ENCODE results near the gene MICALL2. TPM values are rescaled to one million over a fixed set of nuclear protein-coding genes. Genes with fewer than 3 reads are reported as not detected.

MICALL2 gene
- total RNA-seq, 1 experiment from 2014 or later = 15.7 TPM

DNA sequence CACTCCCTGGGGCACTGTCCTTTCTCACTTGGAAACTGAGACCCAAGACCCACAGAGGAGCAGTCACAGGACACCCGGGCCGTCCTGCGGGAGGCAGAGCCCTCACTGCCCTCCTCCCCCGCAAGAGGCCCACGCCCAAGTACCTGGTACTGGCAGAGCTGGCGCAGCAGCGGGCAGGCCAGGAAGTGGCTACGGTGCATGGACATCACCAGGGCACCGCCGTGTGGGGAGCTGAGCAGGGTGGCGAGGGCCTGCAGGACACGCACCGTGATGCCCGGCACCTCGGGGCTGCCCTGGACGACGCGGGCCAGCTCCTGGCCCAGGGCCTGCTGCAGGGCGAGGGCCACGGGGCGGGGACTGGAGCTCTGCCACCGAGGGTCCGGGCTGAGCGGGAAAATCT, 20.0 kb upstream of the MICALL2 start (continued):
- TF ChIP-seq MXD4 (CRISPR knock-in tag; IDR thresholded peaks at IDR 0.05; ENCODE audit: borderline replicate concordance) (no peak), ZNF425 (CRISPR knock-in tag; conservative IDR thresholded peaks at IDR 0.05) (no peak), SMAD4 (CRISPR knock-in tag; IDR thresholded peaks at IDR 0.05) (no peak)
- TF ChIP-seq, protein P1, sequence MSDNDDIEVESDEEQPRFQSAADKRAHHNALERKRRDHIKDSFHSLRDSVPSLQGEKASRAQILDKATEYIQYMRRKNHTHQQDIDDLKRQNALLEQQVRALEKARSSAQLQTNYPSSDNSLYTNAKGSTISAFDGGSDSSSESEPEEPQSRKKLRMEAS (CRISPR knock-in tag; IDR thresholded peaks at IDR 0.05) = no peak

DNA sequence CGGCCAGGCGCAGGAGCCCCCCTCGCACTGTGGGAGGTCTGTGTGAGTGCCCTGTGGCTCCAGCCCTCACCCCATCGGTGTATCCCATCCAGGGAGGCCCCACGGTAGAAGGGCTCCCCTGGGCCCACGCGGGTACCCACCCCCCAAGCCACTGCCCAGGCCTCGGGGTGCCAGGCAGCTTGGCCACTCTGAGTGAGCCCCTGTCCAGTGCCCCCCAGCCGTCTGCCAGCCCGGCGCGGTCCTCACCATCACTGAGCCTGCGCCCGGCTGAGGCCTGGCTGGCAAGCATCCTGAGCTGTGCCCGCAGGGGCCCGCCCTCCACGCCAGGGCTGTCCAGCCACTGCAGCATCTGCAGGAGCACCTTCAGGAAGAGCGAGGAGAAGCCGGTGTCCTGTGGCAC, 19.2 kb upstream of the MICALL2 start:
- Mint-ChIP-seq H3K36me3 (peaks cover 4% of the 10 kb centered on the region), H3K9me3 (no peaks in the 10 kb centered on the region)
- POLR2A ChIA-PET = no interaction called here

DNA sequence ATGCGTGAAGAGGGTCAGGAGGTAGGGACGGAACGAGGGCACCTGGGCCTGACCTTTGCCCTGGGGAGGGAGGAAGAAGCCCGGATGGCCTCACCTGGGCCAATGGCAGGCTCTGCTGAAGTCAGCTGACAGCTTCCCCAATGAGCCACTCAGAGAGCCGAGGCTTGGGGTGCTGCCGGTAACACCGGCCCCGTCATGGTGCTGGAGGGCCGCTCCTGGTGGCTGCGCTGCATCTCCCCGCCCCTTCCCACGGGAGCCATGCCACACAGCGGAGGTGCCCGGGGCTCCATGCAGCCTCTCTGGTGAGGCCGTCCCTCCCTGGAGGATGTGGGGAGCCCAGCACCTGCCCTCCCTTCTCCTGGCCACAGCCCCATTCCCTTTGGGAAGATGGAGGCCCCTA, 17.6 kb upstream of the MICALL2 start:
- Mint-ChIP-seq H3K9me3 (no peaks in the 10 kb centered on the region), H3K4me1 (no peaks in the 10 kb centered on the region), H3K27ac (no peak overlapping the region), H3K4me3 (no peak overlapping the region), H3K36me3 (peaks cover 4% of the 10 kb centered on the region), H3K27me3 (ENCODE audit: low read depth) (no peaks in the 10 kb centered on the region)
- DNase-seq (ENCODE audit: low spot score) = no peak
- CTCF ChIA-PET = interaction anchor here (0.6 to 2.4 kb wide), 2 partner anchors 44 to 50 kb away, joined by 3 to 7 read pairs; no protein-coding TSS in a partner anchor
- no peak for ATAC-seq
- POLR2A ChIA-PET = no interaction called here
- TF ChIP-seq FOXJ3 (CRISPR knock-in tag; IDR thresholded peaks at IDR 0.05; ENCODE audit: borderline replicate concordance) = no peak
- no peak for TF ChIP-seq FOXP1 (CRISPR knock-in tag; IDR thresholded peaks at IDR 0.05; ENCODE audit: borderline replicate concordance)
- TF ChIP-seq, protein P2, sequence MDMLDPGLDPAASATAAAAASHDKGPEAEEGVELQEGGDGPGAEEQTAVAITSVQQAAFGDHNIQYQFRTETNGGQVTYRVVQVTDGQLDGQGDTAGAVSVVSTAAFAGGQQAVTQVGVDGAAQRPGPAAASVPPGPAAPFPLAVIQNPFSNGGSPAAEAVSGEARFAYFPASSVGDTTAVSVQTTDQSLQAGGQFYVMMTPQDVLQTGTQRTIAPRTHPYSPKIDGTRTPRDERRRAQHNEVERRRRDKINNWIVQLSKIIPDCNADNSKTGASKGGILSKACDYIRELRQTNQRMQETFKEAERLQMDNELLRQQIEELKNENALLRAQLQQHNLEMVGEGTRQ (CRISPR knock-in tag; IDR thresholded peaks at IDR 0.05) = 0 out of 2 replicates have a peak, but pooled peaks have one; percentile 11

More for the DNA sequence above, 19.2 kb upstream of the MICALL2 start:
- H3K4me3 Mint-ChIP-seq = no peak overlapping the region
- no peaks in the 10 kb centered on the region for H3K27me3 Mint-ChIP-seq (ENCODE audit: low read depth)
- TF ChIP-seq, protein P3, sequence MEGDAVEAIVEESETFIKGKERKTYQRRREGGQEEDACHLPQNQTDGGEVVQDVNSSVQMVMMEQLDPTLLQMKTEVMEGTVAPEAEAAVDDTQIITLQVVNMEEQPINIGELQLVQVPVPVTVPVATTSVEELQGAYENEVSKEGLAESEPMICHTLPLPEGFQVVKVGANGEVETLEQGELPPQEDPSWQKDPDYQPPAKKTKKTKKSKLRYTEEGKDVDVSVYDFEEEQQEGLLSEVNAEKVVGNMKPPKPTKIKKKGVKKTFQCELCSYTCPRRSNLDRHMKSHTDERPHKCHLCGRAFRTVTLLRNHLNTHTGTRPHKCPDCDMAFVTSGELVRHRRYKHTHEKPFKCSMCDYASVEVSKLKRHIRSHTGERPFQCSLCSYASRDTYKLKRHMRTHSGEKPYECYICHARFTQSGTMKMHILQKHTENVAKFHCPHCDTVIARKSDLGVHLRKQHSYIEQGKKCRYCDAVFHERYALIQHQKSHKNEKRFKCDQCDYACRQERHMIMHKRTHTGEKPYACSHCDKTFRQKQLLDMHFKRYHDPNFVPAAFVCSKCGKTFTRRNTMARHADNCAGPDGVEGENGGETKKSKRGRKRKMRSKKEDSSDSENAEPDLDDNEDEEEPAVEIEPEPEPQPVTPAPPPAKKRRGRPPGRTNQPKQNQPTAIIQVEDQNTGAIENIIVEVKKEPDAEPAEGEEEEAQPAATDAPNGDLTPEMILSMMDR (IDR thresholded peaks at IDR 0.05) = no peak
- no peak for TF ChIP-seq ZNF232 (CRISPR knock-in tag; IDR thresholded peaks at IDR 0.05)
- no peak for TF ChIP-seq ATF2 (CRISPR knock-in tag; IDR thresholded peaks at IDR 0.05; ENCODE audit: borderline replicate concordance, low read depth)
- TF ChIP-seq TEAD1 (CRISPR knock-in tag; IDR thresholded peaks at IDR 0.05) = no peak
- TF ChIP-seq, protein P2 (CRISPR knock-in tag; IDR thresholded peaks at IDR 0.05) = no peak
- TF ChIP-seq, protein P4, sequence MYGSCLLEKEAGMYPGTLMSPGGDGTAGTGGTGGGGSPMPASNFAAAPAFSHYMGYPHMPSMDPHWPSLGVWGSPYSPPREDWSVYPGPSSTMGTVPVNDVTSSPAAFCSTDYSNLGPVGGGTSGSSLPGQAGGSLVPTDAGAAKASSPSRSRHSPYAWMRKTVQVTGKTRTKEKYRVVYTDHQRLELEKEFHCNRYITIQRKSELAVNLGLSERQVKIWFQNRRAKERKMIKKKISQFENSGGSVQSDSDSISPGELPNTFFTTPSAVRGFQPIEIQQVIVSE (CRISPR knock-in tag; IDR thresholded peaks at IDR 0.05; ENCODE audit: borderline replicate concordance) = no peak
- TF ChIP-seq, protein P5, sequence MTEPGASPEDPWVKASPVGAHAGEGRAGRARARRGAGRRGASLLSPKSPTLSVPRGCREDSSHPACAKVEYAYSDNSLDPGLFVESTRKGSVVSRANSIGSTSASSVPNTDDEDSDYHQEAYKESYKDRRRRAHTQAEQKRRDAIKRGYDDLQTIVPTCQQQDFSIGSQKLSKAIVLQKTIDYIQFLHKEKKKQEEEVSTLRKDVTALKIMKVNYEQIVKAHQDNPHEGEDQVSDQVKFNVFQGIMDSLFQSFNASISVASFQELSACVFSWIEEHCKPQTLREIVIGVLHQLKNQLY (CRISPR knock-in tag; IDR thresholded peaks at IDR 0.05) = no peak
- H3K27ac Mint-ChIP-seq = no peak overlapping the region
- no peak for ATAC-seq
- DNase-seq (ENCODE audit: low spot score) = no peak
- CTCF ChIA-PET = no interaction called here
- no peaks in the 10 kb centered on the region for H3K4me1 Mint-ChIP-seq
